Stimulated activated CD8-positive, alpha-beta memory T cell treated with anti-CD3 and anti-CD28 coated beads, Interleukin-12 subunit alpha, Interleukin-12 subunit beta, amount 100 ng/mL, for 4 hours (primary cell): ENCODE results near the gene TET1.
"Not testable (repeated sequence)": the region's sequence is repeated elsewhere in the genome, so short reads cannot be mapped to it uniquely, and the experiment has no call there.

Experiments used
- DNase-seq: peaks from one replicate; pipeline ENCODE4 v3.0.0-alpha.2; 2020; ENCODE audit warnings: low read depth

TET1 gene

DNA sequence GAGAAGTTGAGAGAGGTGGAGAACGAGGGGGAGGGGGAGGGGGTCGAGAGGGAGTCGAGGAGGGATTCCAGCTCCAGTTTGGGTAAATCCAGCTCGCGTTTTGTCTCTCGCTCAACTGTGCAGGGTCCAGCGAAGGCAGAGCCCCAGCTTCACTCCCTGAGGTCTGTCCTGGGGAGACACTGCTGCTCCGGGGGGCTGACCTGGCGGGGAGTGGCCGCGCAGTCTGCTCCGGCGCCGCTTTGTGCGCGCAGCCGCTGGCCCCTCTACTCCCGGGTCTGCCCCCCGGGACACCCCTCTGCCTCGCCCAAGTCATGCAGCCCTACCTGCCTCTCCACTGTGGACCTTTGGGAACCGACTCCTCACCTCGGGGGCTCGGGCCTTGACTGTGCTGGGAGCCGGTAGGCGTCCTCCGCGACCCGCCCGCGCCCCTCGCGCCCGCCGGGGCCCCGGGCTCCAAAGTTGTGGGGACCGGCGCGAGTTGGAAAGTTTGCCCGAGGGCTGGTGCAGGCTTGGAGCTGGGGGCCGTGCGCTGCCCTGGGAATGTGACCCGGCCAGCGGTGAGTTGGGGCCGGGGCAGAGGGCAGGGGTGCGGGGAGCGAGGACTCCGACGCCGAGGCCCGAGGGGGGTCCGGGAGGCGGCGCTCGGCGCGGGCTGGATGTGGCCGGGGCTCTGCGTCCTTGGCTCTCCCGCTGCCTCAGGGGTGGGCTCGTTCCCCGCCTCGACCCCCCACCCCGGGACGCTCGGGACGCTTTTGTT is at the start of gene TET1:
Gene TET1, plus strand, starts transcription at position 152 of the 757 bp plus-strand sequence. CDS start 12,002 bp downstream, outside the sequence.
- no peak for DNase-seq

DNA sequence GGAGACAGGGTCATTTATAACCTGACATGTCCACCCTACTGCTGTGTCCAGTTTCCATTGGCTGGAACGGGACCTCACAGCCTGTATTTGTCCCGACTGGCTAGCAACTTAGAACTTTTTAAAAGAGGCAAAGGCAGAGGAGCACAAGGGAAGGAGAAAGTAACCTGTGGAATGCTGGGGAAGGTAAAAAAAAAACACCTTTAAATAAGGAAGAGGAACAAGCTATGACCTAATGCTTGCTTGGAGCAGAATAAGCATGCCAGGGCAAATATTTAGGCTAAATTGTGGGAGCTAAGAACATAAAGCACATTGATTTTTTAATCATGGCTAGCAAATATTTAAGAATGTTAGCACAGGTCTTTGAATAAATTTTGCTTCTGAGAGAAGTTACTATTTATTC is 43.9 kb upstream of the TET1 start:
- DNase-seq = not testable (repeated sequence)

GRCh38 chr10:68516766-68517165 is 43.4 kb upstream of the TET1 start:
- DNase-seq = no peak

DNA sequence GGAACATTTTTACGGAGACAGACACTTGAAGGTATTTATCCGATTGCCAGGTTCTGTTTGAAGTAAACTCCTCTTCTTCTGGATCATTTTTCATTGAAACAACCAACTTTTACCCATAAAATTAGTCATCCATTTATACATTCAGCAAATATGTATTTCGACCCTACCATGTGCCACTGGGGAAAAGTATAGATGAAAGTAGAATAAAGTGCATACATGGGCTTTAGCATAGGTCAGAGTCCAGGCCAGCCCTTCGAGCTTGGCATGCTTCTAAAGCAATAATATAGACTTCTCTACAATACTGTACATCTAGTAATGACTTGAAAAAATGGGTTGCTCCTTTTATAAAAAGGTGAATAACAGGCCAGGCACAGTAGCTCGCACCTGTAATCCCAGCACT is 42.9 kb upstream of the TET1 start:
- DNase-seq = no peak

- not testable (repeated sequence) for DNase-seq
Observed at GRCh38 chr10:68518609-68519008, 41.5 kb upstream of the TET1 start.

- not testable (repeated sequence) for DNase-seq
Observed at GRCh38 chr10:68525490-68526038, 34.6 kb upstream of the TET1 start.

DNA sequence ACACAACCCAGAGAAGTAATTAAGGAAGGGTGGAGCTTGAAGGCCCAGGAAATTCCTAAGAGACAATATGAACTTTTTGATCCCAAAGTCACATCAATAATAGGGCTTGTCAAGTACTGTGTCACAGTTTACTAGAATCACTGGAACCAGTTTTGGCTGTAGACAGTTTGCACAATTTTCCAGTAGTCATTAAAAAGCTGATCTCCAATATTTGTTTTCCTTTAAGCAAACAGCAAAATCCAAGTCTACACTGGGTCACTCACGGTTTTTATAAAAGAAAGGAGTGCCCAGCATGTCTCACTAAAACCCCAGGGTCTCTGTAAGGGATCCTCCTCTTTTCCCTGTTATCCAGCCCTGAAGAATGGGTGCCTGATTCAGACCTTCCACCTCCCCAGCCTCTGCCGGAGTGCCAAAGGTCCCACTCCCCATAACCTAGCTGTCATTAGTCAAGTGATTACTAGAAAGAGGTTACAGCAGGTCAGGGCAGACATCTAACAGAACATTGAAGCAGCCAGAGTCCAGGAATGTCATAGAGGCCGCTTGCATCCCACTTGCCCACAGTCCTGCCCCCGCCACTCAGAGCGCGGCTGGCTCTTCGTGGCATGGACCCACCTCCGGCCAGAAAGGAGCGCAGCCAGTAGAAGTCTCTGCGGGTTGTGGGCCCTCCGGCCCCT is 33.4 kb upstream of the TET1 start:
- DNase-seq = no peak

GRCh38 chr10:68536973-68537372 is 23.2 kb upstream of the TET1 start:
- no peak for DNase-seq

GRCh38 chr10:68537796-68538195 is 22.3 kb upstream of the TET1 start:
- no peak for DNase-seq

DNA sequence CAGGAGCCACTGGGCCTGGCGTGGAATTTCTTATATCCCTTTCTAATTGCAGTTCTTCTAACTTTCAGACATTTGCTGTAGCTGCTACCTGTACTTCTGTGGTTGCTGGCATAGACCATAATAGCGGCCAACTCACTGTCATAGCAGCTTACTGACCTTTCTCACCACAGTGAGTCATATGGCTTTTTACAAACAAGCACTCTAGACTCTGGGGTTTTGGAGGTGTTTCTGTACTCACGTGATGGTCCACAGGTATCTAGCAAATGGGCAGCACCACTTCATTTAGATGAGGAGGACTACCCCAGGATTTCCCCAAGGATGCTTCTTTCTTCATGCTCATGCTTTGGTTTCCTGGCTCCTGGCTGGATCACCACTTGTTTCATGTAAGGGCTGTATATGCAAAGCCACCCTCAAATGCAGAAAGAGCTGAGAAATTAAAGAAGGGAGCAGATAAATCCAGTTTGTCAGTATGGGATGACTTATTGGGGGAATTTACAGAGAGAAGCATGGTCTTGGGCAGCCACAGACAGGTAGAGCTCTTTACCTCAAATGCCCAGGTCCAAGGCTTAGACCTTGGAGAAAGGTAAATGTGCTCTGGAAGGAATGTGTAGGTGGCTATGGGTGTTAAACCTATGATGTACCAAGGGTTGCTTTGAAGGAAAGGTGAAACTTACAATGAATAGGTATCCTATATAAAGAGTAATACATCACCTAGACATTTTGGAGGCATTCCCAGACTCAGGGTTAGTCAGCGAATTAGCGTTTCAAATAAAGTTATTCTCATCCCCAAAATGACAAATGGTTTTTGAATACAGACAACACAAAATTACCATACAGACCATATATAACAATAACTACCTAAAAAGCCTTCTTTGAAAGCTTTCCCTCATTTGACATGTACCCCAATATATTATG is 16.9 kb upstream of the TET1 start:
- DNase-seq = no peak

DNA sequence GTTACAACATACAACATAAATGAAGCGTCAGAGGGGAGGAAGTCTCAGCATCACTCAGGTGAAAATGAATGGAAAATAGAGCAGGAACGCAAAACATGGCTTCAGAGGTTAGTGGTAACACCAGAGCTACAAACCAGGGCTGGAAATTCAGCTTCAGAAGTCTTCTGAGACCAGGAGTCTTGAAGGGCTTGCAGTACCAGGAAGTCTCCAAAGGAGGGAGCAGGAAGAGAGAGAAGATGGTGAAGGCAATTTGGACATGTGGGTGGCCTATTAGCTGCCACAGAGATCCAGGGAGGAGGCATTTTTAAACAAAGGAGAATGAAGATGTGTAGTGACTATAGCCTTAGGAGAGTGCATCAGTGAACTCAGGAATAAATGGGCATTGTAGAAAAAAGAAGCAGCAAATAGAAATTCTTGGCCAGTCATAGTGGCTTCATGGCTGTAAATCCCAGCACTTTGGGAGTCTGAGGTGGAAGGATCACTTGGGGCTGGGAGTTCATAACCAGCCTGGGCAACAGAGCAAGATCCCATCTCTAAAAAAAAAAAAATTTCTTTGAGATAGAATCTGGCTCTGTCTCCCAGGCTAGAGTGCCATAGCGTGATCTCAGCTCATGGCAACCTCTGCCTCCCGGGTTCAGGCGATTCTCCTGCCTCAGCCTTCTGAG is 9.3 kb upstream of the TET1 start:
- no peak for DNase-seq

- DNase-seq = no peak
Observed at GRCh38 chr10:68553138-68553537, 7.0 kb upstream of the TET1 start.

GRCh38 chr10:68553599-68553998 is 6.5 kb upstream of the TET1 start:
- DNase-seq = no peak

GRCh38 chr10:68558478-68558877 is 1.7 kb upstream of the TET1 start:
- no peak for DNase-seq

DNA sequence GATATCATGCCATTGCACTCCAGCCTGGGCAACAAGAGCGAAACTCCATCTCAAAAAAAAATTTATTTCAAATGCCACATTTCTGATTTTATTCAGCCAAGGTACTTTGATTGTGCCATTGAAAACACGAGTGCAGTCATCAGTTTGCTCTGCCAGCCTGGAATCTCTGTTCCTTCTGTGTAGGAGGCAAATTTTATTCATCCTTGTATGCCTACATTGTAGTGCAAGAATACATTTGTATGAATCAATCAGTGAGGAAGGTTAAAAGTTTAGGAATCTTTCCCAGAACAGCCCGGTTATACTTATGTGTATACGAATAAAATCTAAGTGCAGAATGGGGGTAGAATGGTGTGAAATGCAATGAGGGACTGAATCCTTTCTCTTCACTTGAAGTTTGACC is 886 bp upstream of the TET1 start:
- DNase-seq = no peak

DNA sequence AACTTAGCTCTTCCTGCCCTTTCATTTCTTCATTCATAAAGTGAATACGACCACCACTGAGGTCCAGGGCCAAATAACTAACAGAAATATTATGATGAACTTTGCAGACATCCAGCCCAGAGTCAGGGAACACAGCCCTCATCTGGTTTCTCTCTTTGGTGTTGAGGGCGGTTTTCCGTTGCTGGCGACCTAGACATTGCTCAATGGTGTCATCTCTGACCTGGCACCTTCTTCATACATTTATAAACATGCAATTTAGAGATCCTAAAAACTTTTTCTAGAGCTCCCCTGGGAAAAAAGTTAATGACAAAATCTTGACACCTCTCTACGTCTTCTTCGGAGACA is 324 bp upstream of the TET1 start:
- DNase-seq = no peak

DNA sequence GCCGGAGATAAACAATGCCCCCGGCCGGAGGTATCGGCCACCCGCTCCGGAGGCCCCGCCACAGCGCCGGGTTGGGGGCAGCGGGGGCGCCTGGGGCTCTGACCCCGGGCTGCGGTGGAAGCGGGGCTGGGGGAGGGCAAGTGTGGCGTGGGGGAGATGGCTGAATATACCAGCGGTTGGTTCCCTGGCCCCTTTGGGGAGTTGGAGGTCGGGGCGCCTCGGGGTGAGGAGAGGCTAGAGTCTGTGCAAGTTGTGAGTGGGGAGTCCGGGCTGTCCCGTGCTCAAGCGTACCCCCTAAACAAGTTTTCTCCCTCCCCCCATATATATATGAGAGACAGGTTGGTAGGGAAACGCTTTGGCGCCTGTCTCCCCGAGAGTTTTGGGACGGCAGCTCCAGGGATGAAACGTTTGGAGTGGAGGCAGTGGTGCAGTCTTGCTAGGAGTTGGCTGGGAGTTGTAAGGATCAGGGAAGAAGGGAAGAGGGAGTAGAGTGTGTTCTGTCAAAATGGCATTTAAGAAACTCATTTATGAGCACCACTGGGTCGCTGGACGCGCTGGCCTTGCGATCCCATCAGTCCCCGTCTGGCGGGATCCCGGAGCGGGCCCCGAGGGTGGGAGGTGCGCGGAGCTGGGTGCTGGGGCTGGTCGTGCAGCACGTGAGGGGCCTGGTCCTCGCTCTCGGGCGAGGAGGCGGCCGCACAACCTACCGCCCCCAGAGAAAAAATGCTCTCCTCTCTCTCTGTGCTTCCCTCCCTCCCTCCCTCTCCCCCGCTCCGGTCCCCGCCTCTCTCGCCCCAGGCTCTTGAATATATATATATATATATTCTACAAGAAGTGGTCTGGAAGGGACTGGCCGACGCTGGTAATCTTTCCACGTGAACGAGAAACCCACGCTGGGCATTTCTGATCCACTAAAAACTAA is 1.1 kb downstream of the TET1 start:
- no peak for DNase-seq

DNA sequence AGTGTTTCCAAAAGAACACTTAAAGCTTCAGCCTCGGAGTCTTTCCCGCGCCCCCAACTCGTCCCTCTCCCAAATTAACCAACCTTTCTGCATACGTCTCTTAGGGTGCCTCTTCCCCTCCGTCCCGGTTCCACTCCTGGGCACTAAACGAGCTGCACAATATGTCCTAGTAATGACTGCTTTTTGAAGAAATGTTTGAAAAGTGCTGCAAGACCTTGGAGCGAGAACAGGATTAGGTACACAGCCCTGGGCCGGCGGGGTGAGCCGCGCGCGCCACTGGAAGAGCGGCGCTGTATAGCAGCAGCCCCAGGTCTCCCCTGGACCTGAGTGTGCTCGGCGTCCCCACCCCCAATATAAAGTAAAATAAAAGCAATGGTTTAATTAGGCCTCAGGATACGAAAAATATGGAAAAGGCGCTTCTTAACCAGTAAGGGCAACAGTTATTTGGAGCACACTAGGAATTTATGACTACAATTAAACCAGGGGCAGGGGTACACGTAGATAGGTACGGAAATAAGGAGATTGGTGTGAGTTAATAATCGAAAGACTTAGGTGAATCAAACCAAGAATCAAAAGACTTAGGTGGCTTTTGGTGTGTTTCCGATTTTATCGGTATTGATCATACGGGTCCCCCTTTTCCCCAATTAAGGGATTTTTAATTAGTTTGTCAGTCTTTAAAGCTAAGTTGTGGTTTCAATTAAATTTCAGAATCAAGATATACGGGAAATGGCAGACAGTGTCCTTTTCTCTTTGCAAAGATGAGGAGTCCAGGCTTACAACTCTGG is 1.9 kb downstream of the TET1 start:
- DNase-seq = no peak

DNA sequence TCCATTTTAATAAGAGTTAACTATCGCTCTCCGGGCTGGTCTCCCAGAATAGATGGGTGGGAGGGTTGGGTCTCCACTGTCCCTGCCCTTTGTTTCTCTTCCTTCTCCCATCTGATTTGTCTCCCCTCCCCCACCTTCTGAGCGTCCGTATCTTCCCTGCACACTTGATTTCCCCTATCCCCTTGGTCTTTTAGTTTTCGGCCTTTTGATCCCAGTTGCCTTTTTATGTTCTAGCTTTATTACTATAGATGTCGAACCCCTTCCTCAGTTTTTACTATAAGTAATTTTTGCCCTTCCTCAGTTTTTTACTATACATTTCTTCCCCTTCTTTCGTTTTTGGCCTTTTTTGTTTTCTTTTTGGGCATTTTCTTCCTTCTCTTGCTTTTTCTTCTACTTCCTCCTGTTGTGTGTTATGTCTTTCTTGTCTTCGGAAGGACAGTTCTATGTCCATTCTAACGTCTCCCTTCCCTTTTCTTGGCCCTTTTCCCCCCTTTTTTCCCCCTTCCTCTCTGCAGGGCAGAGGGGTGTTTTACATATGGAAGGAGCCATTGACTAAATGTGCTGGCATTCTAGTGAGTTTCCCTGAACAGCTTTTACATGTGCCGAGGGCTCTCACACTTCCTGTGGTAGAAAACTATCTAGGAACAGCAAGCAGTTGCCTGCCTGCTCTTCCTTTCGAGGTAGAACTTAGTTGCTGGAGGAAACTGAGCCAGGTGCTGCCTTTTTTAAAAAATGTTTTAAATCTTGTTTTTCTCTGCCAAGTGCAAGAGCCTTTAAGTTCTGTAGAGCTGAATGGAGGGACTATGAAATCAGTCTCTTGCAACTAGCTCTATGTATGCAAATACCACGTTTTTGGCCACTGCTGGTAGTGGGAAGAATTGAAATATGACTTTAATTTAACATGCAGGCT is 2.8 kb downstream of the TET1 start:
- DNase-seq = no peak
